H7 (cell line): Measurements from ENCODE around the gene OS9. TPM values are rescaled to one million over a fixed set of nuclear protein-coding genes. Genes with fewer than 3 reads are reported as not detected.

Experiments
- DNase-seq: peaks from one replicate; pipeline ENCODE4 v3.0.0; 2012
- H3K27me3 ChIP-seq: 2 replicates; pipeline ENCODE4 v1.6.0; 2011; ENCODE audit warnings: mild to moderate bottlenecking, low read length; ENCODE audit not compliant: control insufficient read depth, insufficient read depth
- H3K36me3 ChIP-seq: replicated peaks from 2 replicates; pipeline ENCODE4 v1.5.1; 2011; ENCODE audit warnings: low read length; ENCODE audit not compliant: control insufficient read depth, insufficient read depth
- H3K4me3 ChIP-seq: 2 replicates; pipeline ENCODE4 v1.5.1; 2011; ENCODE audit warnings: low read depth, mild to moderate bottlenecking, control low read depth, low read length, moderate library complexity; ENCODE audit not compliant: insufficient read depth
- total RNA-seq: library from RNA; depleted of rRNA; stranded (reverse); fragments of >200 nt; shearing (Covaris generic); gene quantifications from 2 replicates; pipeline ENCODE4 v1.2.3, GENCODE V29; 2014

Gene OS9
- total RNA-seq, 1 experiment from 2014 or later = 65.5 TPM

- Histone ChIP-seq H3K36me3 (no peaks in the 10 kb centered on the region; the same call in 1 of the 2 replicates), H3K27me3 (peaks cover 50% of the 10 kb centered on the region), H3K4me3 (no peak overlapping the region)
- DNase-seq = no peak
Measured at GRCh38 chr12:57723630-57723962, 29.7 kb downstream of the OS9 start.

GRCh38 chr12:57724003-57724935 lies 30.3 kb downstream of the OS9 start:
- no peak overlapping the region for H3K4me3 ChIP-seq
- peaks cover 54% of the 10 kb centered on the region for H3K27me3 ChIP-seq
- DNase-seq = no peak
- H3K36me3 ChIP-seq = no peaks in the 10 kb centered on the region; the same call in 1 of the 2 replicates

- Histone ChIP-seq H3K27me3 (peaks cover 63% of the 10 kb centered on the region), H3K36me3 (no peaks in the 10 kb centered on the region; the same call in 1 of the 2 replicates), H3K4me3 (peak overlapping the region; percentile 11; the same call in 1 of the 2 replicates)
- no peak for DNase-seq
Measured at GRCh38 chr12:57724936-57725740, 31.2 kb downstream of the OS9 start.

- H3K36me3 ChIP-seq = no peaks in the 10 kb centered on the region
- peaks cover 69% of the 10 kb centered on the region for H3K27me3 ChIP-seq
- DNase-seq = peak; percentile 65
- H3K4me3 ChIP-seq = peak overlapping the region; percentile 59; the same call in 1 of the 2 replicates
Measured at GRCh38 chr12:57725851-57726150, 31.9 kb downstream of the OS9 start.

- DNase-seq = peak; percentile 97
- peaks cover 74% of the 10 kb centered on the region for H3K27me3 ChIP-seq
- H3K36me3 ChIP-seq = no peaks in the 10 kb centered on the region
- H3K4me3 ChIP-seq = peak overlapping the region; percentile 59
Measured at GRCh38 chr12:57726151-57726883, 32.4 kb downstream of the OS9 start.

GRCh38 chr12:57726884-57727757 lies 33.2 kb downstream of the OS9 start:
- Histone ChIP-seq H3K36me3 (no peaks in the 10 kb centered on the region), H3K27me3 (peaks cover 82% of the 10 kb centered on the region), H3K4me3 (peak overlapping the region; percentile 59; the same call in 1 of the 2 replicates)
- peak; percentile 71 for DNase-seq

- peak; percentile 88 for DNase-seq
- Histone ChIP-seq H3K27me3 (peaks cover 90% of the 10 kb centered on the region), H3K36me3 (no peaks in the 10 kb centered on the region), H3K4me3 (no peak overlapping the region)
Measured at GRCh38 chr12:57727758-57728395, 33.9 kb downstream of the OS9 start.

GRCh38 chr12:57729321-57729844 lies 35.5 kb downstream of the OS9 start:
- H3K4me3 ChIP-seq = no peak overlapping the region
- peak; percentile 16 for DNase-seq
- peaks cover 91% of the 10 kb centered on the region for H3K27me3 ChIP-seq
- no peaks in the 10 kb centered on the region for H3K36me3 ChIP-seq

GRCh38 chr12:57730336-57731067 lies 36.6 kb downstream of the OS9 start:
- Histone ChIP-seq H3K27me3 (peaks cover 96% of the 10 kb centered on the region), H3K36me3 (no peaks in the 10 kb centered on the region), H3K4me3 (no peak overlapping the region)
- peak; percentile 4 for DNase-seq

- Histone ChIP-seq H3K36me3 (no peaks in the 10 kb centered on the region), H3K4me3 (no peak overlapping the region), H3K27me3 (peaks cover 97% of the 10 kb centered on the region)
- DNase-seq = peak; percentile 12
Measured at GRCh38 chr12:57731411-57732080, 37.6 kb downstream of the OS9 start.

GRCh38 chr12:57732270-57732669 lies 38.3 kb downstream of the OS9 start:
- no peak for DNase-seq
- Histone ChIP-seq H3K4me3 (no peak overlapping the region), H3K27me3 (peaks cover 97% of the 10 kb centered on the region), H3K36me3 (no peaks in the 10 kb centered on the region)
